H9 (cell line): ENCODE results near the gene GNB3. TPM values are rescaled to one million over a fixed set of nuclear protein-coding genes. Genes with fewer than 3 reads are reported as not detected.

Experiments used
- DNase-seq: peaks from one replicate; pipeline ENCODE4 v3.0.0-alpha.2; 2017
- H2AFZ ChIP-seq: one replicate; pipeline ENCODE4 v1.6.1; 2013; ENCODE audit warnings: mild to moderate bottlenecking, low read length, control low read depth, moderate library complexity
- H2AK5ac ChIP-seq: 2 replicates; pipeline ENCODE4 v1.6.1; 2013; ENCODE audit warnings: low read length, control low read depth, mixed read lengths; ENCODE audit not compliant: insufficient read length
- H2BK120ac ChIP-seq: one replicate; pipeline ENCODE4 v1.6.1; 2013; ENCODE audit warnings: low read depth, mild to moderate bottlenecking, low read length, control low read depth, inconsistent platforms; ENCODE audit not compliant: poor library complexity, severe bottlenecking
- H2BK12ac ChIP-seq: 2 replicates; pipeline ENCODE4 v1.6.1; 2013; ENCODE audit warnings: low read length, control low read depth, mixed read lengths, low read depth; ENCODE audit not compliant: insufficient read length
- H2BK15ac ChIP-seq: 2 replicates; pipeline ENCODE4 v1.6.1; 2013; ENCODE audit warnings: low read depth, low read length, control low read depth
- H2BK20ac ChIP-seq: one replicate; pipeline ENCODE4 v1.6.1; 2013; ENCODE audit warnings: low read depth, mild to moderate bottlenecking, low read length, control low read depth, inconsistent platforms; ENCODE audit not compliant: poor library complexity, severe bottlenecking
- H2BK5ac ChIP-seq: 2 replicates; pipeline ENCODE4 v1.6.1; 2013; ENCODE audit warnings: low read length, control low read depth, mixed read lengths; ENCODE audit not compliant: insufficient read length
- H3K14ac ChIP-seq: 2 replicates; pipeline ENCODE4 v1.6.1; 2013; ENCODE audit warnings: low read length, control low read depth; ENCODE audit not compliant: insufficient read depth
- H3K18ac ChIP-seq: 2 replicates; pipeline ENCODE4 v1.6.1; 2013; ENCODE audit warnings: low read depth, mild to moderate bottlenecking, mixed read lengths, low read length, control low read depth; ENCODE audit not compliant: insufficient read length
- H3K23ac ChIP-seq: 2 replicates; pipeline ENCODE4 v1.6.1; 2013; ENCODE audit warnings: low read length, control low read depth, mixed read lengths, low read depth; ENCODE audit not compliant: insufficient read length
- H3K23me2 ChIP-seq: 2 replicates; pipeline ENCODE4 v1.6.1; 2013; ENCODE audit warnings: low read depth, mild to moderate bottlenecking, mixed read lengths, low read length, control low read depth; ENCODE audit not compliant: insufficient read length, poor library complexity, severe bottlenecking
- H3K27ac ChIP-seq: 2 replicates; pipeline ENCODE4 v1.5.1; 2013; ENCODE audit warnings: low read length, control low read depth, mixed read lengths, low read depth; ENCODE audit not compliant: insufficient read length
- H3K27me3 ChIP-seq: 2 replicates; pipeline ENCODE4 v1.6.1; 2013; ENCODE audit warnings: low read length, control low read depth, inconsistent platforms; ENCODE audit not compliant: insufficient read depth
- H3K4ac ChIP-seq: 2 replicates; pipeline ENCODE4 v1.6.1; 2013; ENCODE audit warnings: low read depth, mild to moderate bottlenecking, control low read depth, inconsistent platforms, low read length, moderate library complexity
- H3K4me1 ChIP-seq: 2 replicates; pipeline ENCODE4 v1.6.1; 2013; ENCODE audit warnings: low read length, control low read depth, inconsistent platforms; ENCODE audit not compliant: insufficient read depth
- H3K4me2 ChIP-seq: 2 replicates; pipeline ENCODE4 v1.6.1; 2013; ENCODE audit warnings: low read length, control low read depth, mixed read lengths; ENCODE audit not compliant: insufficient read length, insufficient read depth
- H3K56ac ChIP-seq: 2 replicates; pipeline ENCODE4 v1.6.1; 2013; ENCODE audit warnings: low read depth, mild to moderate bottlenecking, mixed read lengths, low read length, control low read depth; ENCODE audit not compliant: insufficient read length
- H3K79me1 ChIP-seq: 2 replicates; pipeline ENCODE4 v1.6.1; 2013; ENCODE audit warnings: low read depth, mild to moderate bottlenecking, moderate library complexity, low read length, control low read depth, inconsistent platforms; ENCODE audit not compliant: insufficient read depth, poor library complexity, severe bottlenecking
- H3K79me2 ChIP-seq: 2 replicates; pipeline ENCODE4 v1.6.1; 2013; ENCODE audit warnings: low read length, control low read depth, inconsistent platforms; ENCODE audit not compliant: insufficient read depth
- H3K9ac ChIP-seq: 2 replicates; pipeline ENCODE4 v1.6.1; 2013; ENCODE audit warnings: low read length, control low read depth, mixed read lengths; ENCODE audit not compliant: insufficient read length; ENCODE audit errors: extremely low read depth
- H3K9me3 ChIP-seq: one replicate; pipeline ENCODE4 v1.6.1; 2013; ENCODE audit warnings: low read depth, low read length, inconsistent platforms; ENCODE audit not compliant: control insufficient read depth
- H3T11ph ChIP-seq: one replicate; pipeline ENCODE4 v1.6.1; 2013; ENCODE audit warnings: mild to moderate bottlenecking, low read length, control low read depth, inconsistent platforms
- H4K20me1 ChIP-seq: one replicate; pipeline ENCODE4 v1.6.1; 2013; ENCODE audit not compliant: control insufficient read depth, insufficient read length, insufficient read depth
- H4K5ac ChIP-seq: 2 replicates; pipeline ENCODE4 v1.6.1; 2013; ENCODE audit warnings: low read depth, mild to moderate bottlenecking, mixed read lengths, low read length, control low read depth; ENCODE audit not compliant: insufficient read length
- H4K8ac ChIP-seq: replicated peaks from 2 replicates; pipeline ENCODE4 v1.6.1; 2013; ENCODE audit warnings: low read length, control low read depth, mixed read lengths, low read depth; ENCODE audit not compliant: insufficient read length
- H4K91ac ChIP-seq: 2 replicates; pipeline ENCODE4 v1.6.1; 2013; ENCODE audit warnings: low read depth, mild to moderate bottlenecking, moderate library complexity, mixed read lengths, low read length, control low read depth; ENCODE audit not compliant: insufficient read length
- H3K27ac Mint-ChIP-seq, 3 experiments: 2 replicates in 2 of 3; 3 replicates in 1 of 3; pipeline ENCODE4 v1.8.0; 2020 to 2021; ENCODE audit warnings: mixed read lengths in 3 of 3, mild to moderate bottlenecking in 1 of 3, moderate library complexity in 1 of 3
- H3K27me3 Mint-ChIP-seq: 2 replicates; pipeline ENCODE4 v1.8.0; 2021; ENCODE audit warnings: low read depth, mild to moderate bottlenecking, moderate library complexity, mixed read lengths
- H3K36me3 Mint-ChIP-seq, 3 experiments: 2 replicates in 2 of 3; 3 replicates in 1 of 3; pipeline ENCODE4 v1.8.0; 2020 to 2021; ENCODE audit warnings: low read depth in 3 of 3, mixed read lengths in 3 of 3; ENCODE audit not compliant: insufficient read depth in 1 of 3
- H3K4me1 Mint-ChIP-seq, 2 experiments: 2 replicates each; pipeline ENCODE4 v1.8.0; 2020; ENCODE audit warnings: mixed read lengths in 2 of 2
- H3K4me3 Mint-ChIP-seq, 2 experiments: 2 replicates in 1 of 2; 3 replicates in 1 of 2; pipeline ENCODE4 v1.8.0; 2020 to 2021; ENCODE audit warnings: mild to moderate bottlenecking in 2 of 2, mixed read lengths in 2 of 2, moderate library complexity in 1 of 2
- H3K9me3 Mint-ChIP-seq, 2 experiments: 2 replicates in 1 of 2; 3 replicates in 1 of 2; pipeline ENCODE4 v1.8.0; 2020; ENCODE audit warnings: mild to moderate bottlenecking in 2 of 2, mixed read lengths in 2 of 2, moderate library complexity in 1 of 2
- CTCF ChIP-seq: fragments of 200-600 bp; sonication (generic); conservative IDR thresholded peaks from 3 replicates; pipeline ENCODE4 v1.8.0; 2021; ENCODE audit warnings: antibody characterized with exemption, mild to moderate bottlenecking
- WGBS: extraction: QIAGEN DNeasy Blood & Tissue Kit; methylation state at CpG from one replicate; pipeline ENCODE4 v1.1.7; 2013; ENCODE audit warnings: missing lambda C conversion rate, low lambda C conversion rate, mixed read lengths; ENCODE audit not compliant: insufficient read length; ENCODE audit errors: extremely low coverage; 5-methylcytosine and 5-hydroxymethylcytosine counted together
- total RNA-seq: library from RNA; stranded (reverse); gene quantifications from 2 replicates; pipeline ENCODE4 v1.2.1, GENCODE V29; 2021

Gene GNB3
- total RNA-seq, 1 experiment from 2014 or later = 17.3 TPM

- Histone ChIP-seq H2BK12ac (no peak overlapping the region), H3K9ac (no peak overlapping the region), H3K23ac (no peak overlapping the region), H2BK5ac (no peak overlapping the region), H4K91ac (no peak overlapping the region), H2BK20ac (no peak overlapping the region), H3K56ac (no peak overlapping the region), H3K79me1 (no peaks in the 10 kb centered on the region), H3K14ac (no peak overlapping the region), H3K27me3 (no peaks in the 10 kb centered on the region), H3K18ac (no peak overlapping the region), H4K20me1 (peaks cover 2% of the 10 kb centered on the region), H2BK15ac (no peak overlapping the region), H3K4ac (no peak overlapping the region), H3T11ph (no peak overlapping the region), H3K23me2 (peaks cover 12% of the 10 kb centered on the region), H2BK120ac (no peak overlapping the region), H4K5ac (no peak overlapping the region), H2AK5ac (no peak overlapping the region), H3K4me1 (no peaks in the 10 kb centered on the region), H4K8ac (no peak overlapping the region), H2AFZ (no peak overlapping the region), H3K9me3 (no peaks in the 10 kb centered on the region), H3K4me2 (no peak overlapping the region), H3K79me2 (no peaks in the 10 kb centered on the region), H3K27ac (no peak overlapping the region)
- Mint-ChIP-seq H3K9me3 (no peaks in the 10 kb centered on the region; a peak in 1 of 5 replicates), H3K4me1 (peaks cover 10 to 13% of the 10 kb centered on the region in 2 experiments), H3K4me3 (no peak overlapping the region), H3K36me3 (peaks cover 33 to 76% (median 70%) of the 10 kb centered on the region in 3 experiments), H3K27me3 (no peaks in the 10 kb centered on the region), H3K27ac (peak overlapping the region in 2 of 3 experiments; percentile 38 to 76; a peak in 3 of 7 replicates)
- no CpG with 5 or more reads among the region's 2 CpGs for WGBS
- no peak for TF ChIP-seq CTCF
- DNase-seq = no peak
Observed at GRCh38 chr12:6847676-6848075, 7.0 kb downstream of the GNB3 start.
